ENCODE measurements around the gene MSH3. TPM values are rescaled to one million over a fixed set of nuclear protein-coding genes. Genes with fewer than 3 reads are reported as not detected.

The MSH3 gene
- polyA plus RNA-seq, 3 donors, result 4.5 to 9.9 (median 8.0) TPM

GRCh38 chr5:80806929-80807328 lies 152.5 kb downstream of the MSH3 start:
- Mint-ChIP-seq H3K4me1 (no peaks in the 10 kb centered on the region), H3K36me3 (peaks cover 34 to 47% of the 10 kb centered on the region in 2 donors), H3K9me3 (peaks cover 0 to 2% (median 0%) of the 10 kb centered on the region in 7 donors), H3K27me3 (ENCODE audit: low read depth in 3 of 3) (no peaks in the 10 kb centered on the region), H3K27ac (no peak overlapping the region), H3K4me3 (no peak overlapping the region)
- Histone ChIP-seq H2AFZ (ENCODE audit: insufficient read depth, low read depth, low read length, poor library complexity, severe bottlenecking) (no peak overlapping the region), H3K4me3 (replicated peaks in 1 of 3; ENCODE audit: low read depth in 2 of 3, low read length in 3 of 3) (no peak overlapping the region), H3K27ac (ENCODE audit: low read depth in 1 of 2, low read length in 2 of 2) (no peak overlapping the region), H3K4me1 (ENCODE audit: control insufficient read depth in 1 of 2, insufficient read depth in 2 of 2, low read length in 2 of 2) (no peaks in the 10 kb centered on the region), H3K79me2 (ENCODE audit: insufficient read depth, low read length) (no peaks in the 10 kb centered on the region), H3K9me3 (replicated peaks in 1 of 2; ENCODE audit: control insufficient read depth in 1 of 2, insufficient read depth in 1 of 2, low read length in 2 of 2) (no peaks in the 10 kb centered on the region), H3K36me3 (replicated peaks in 1 of 2; ENCODE audit: control insufficient read depth in 1 of 2, insufficient read depth in 2 of 2, low read length in 2 of 2) (peaks cover 20 to 34% of the 10 kb centered on the region in 2 donors), H3K4me2 (replicated peaks; ENCODE audit: extremely low read depth, low read length, poor library complexity, severe bottlenecking) (no peak overlapping the region), H3K27me3 (ENCODE audit: control insufficient read depth in 2 of 2, insufficient read depth in 2 of 2, low read length in 2 of 2) (no peaks in the 10 kb centered on the region), H3K9ac (ENCODE audit: insufficient read depth, low read length, poor library complexity, severe bottlenecking) (no peak overlapping the region), H4K20me1 (ENCODE audit: insufficient read depth, low read length) (no peaks in the 10 kb centered on the region)
- intact Hi-C loops (cut with micrococcal nuclease), result no loop called here
- TF ChIP-seq CTCF (IDR thresholded peaks at IDR 0.05), result no peak
- no peak for DNase-seq

GRCh38 chr5:80809451-80809850 lies 155.0 kb downstream of the MSH3 start:
- intact Hi-C loops (cut with micrococcal nuclease), result no loop called here
- H3K4me2 ChIP-seq (replicated peaks; ENCODE audit: extremely low read depth, low read length, poor library complexity, severe bottlenecking), result no peak overlapping the region
- H2AFZ ChIP-seq (ENCODE audit: insufficient read depth, low read depth, low read length, poor library complexity, severe bottlenecking), result no peak overlapping the region
- no peak overlapping the region for H3K9ac ChIP-seq (ENCODE audit: insufficient read depth, low read length, poor library complexity, severe bottlenecking)
- H3K27me3 Mint-ChIP-seq (ENCODE audit: low read depth in 3 of 3), result no peaks in the 10 kb centered on the region
- no peaks in the 10 kb centered on the region for H3K79me2 ChIP-seq (ENCODE audit: insufficient read depth, low read length)
- no peaks in the 10 kb centered on the region for H3K9me3 ChIP-seq (replicated peaks in 1 of 2; ENCODE audit: control insufficient read depth in 1 of 2, insufficient read depth in 1 of 2, low read length in 2 of 2)
- no peaks in the 10 kb centered on the region for H4K20me1 ChIP-seq (ENCODE audit: insufficient read depth, low read length)
- no peak overlapping the region for H3K27ac Mint-ChIP-seq
- no CpG with 5 or more reads among the region's 3 CpGs for WGBS (ENCODE audit: insufficient coverage)
- no peaks in the 10 kb centered on the region for H3K9me3 Mint-ChIP-seq
- H3K36me3 ChIP-seq (replicated peaks in 1 of 2; ENCODE audit: control insufficient read depth in 1 of 2, insufficient read depth in 2 of 2, low read length in 2 of 2), result peaks cover 28 to 33% of the 10 kb centered on the region in 2 donors
- TF ChIP-seq CTCF (IDR thresholded peaks at IDR 0.05), result no peak
- H3K4me1 ChIP-seq (ENCODE audit: control insufficient read depth in 1 of 2, insufficient read depth in 2 of 2, low read length in 2 of 2), result no peaks in the 10 kb centered on the region
- H3K27me3 ChIP-seq (ENCODE audit: control insufficient read depth in 2 of 2, insufficient read depth in 2 of 2, low read length in 2 of 2), result no peaks in the 10 kb centered on the region
- DNase-seq, result no peak
- no peaks in the 10 kb centered on the region for H3K4me1 Mint-ChIP-seq
- H3K36me3 Mint-ChIP-seq, result peaks cover 29 to 47% of the 10 kb centered on the region in 2 donors
- no peak overlapping the region for H3K27ac ChIP-seq (ENCODE audit: low read depth in 1 of 2, low read length in 2 of 2)
- H3K4me3 Mint-ChIP-seq, result no peak overlapping the region
- no peak overlapping the region for H3K4me3 ChIP-seq (replicated peaks in 1 of 3; ENCODE audit: low read depth in 2 of 3, low read length in 3 of 3)
